GM12864 (cell line): ENCODE data around the gene TMEM106A.
"Not testable (repeated sequence)": the region's sequence is repeated elsewhere in the genome, so short reads cannot be mapped to it uniquely, and the experiment has no call there.

Experiments
- DNase-seq: peaks from one replicate; pipeline ENCODE4 v3.0.0-alpha.2; 2011; ENCODE audit warnings: low read depth
- H3K4me3 ChIP-seq: 2 replicates; pipeline ENCODE4 v1.5.1; 2011; ENCODE audit warnings: mild to moderate bottlenecking, low read depth, low read length, control low read depth
- CTCF ChIP-seq: IDR thresholded peaks from 2 replicates; pipeline ENCODE4 v1.5.1; 2011; ENCODE audit warnings: low read depth, mild to moderate bottlenecking, moderate library complexity, low read length, control low read depth, inconsistent platforms; ENCODE audit errors: missing control alignments

TMEM106A gene

GRCh38 chr17:43211480-43212402, at the start of gene TMEM106A:
TSS of gene TMEM106A (plus strand) at chr17:43211875. CDS start at chr17:43213042, 1,167 bp downstream.
- TF ChIP-seq CTCF = peak; percentile 53
- DNase-seq = peak; percentile 56
- peak within 1 kb of the TSS; percentile 73 for H3K4me3 ChIP-seq

- DNase-seq, H3K4me3 ChIP-seq: not testable (repeated sequence)
These were observed 45.7 kb upstream of the TMEM106A start for GRCh38 chr17:43165971-43166370.

- H3K4me3 ChIP-seq = peak overlapping the region; percentile 82
- DNase-seq = no peak
These were observed 42.0 kb upstream of the TMEM106A start for GRCh38 chr17:43169561-43170139.

GRCh38 chr17:43170140-43170765, 41.4 kb upstream of the TMEM106A start:
- DNase-seq = peak; percentile 89
- H3K4me3 ChIP-seq = peak overlapping the region; percentile 82
- TF ChIP-seq CTCF = no peak

More at GRCh38 chr17:43169561-43170139, 42.0 kb upstream of the TMEM106A start:
- no peak for TF ChIP-seq CTCF

GRCh38 chr17:43170766-43171585, 40.7 kb upstream of the TMEM106A start, which contains the start of gene NBR1:
TSS of gene NBR1 (plus strand) at chr17:43171214. CDS start at chr17:43175800, 4,586 bp downstream.
- peak; percentile 99 for DNase-seq
- peak; percentile 6 for TF ChIP-seq CTCF
- peak within 1 kb of the TSS; percentile 82 for H3K4me3 ChIP-seq

GRCh38 chr17:43171586-43172487, 39.8 kb upstream of the TMEM106A start:
- no peak for DNase-seq
- TF ChIP-seq CTCF = no peak

More at GRCh38 chr17:43171586-43172487, 39.8 kb upstream of the TMEM106A start:
- H3K4me3 ChIP-seq = peak overlapping the region; percentile 82
